HEK293 (cell line): ENCODE results near the gene MLN.

Experiments used
- CTCF ChIA-PET: fragments of 350-600 bp; formaldehyde crosslinking; extraction: SDS; loops from one replicate; lab custom pipeline; 2021; ENCODE audit warnings: antibody characterized with exemption; lab: Yijun Ruan, JAX
- POLR2A ChIA-PET: fragments of 300-600 bp; formaldehyde crosslinking; extraction: SDS; loops from one replicate; lab custom pipeline; 2020; ENCODE audit warnings: antibody characterized with exemption, inconsistent platforms; lab: Yijun Ruan, JAX
- H3K27ac ChIP-seq: fragments of 200-500 bp; sonication (Bioruptor generic); 2 replicates; pipeline ENCODE4 v1.5.1; 2014; ENCODE audit warnings: low read depth, low read length, control low read depth, inconsistent platforms; ENCODE audit errors: extremely low read depth
- H3K36me3 ChIP-seq, 2 experiments: fragments of 200-500 bp in 1 of 2; sonication (Bioruptor generic) in 1 of 2; 1 replicate in 1 of 2; 2 replicates in 1 of 2; pipeline ENCODE4 v1.5.1; 2014 to 2017; ENCODE audit warnings: inconsistent platforms in 2 of 2, low read length in 2 of 2; ENCODE audit not compliant: control insufficient read depth in 2 of 2, insufficient read depth in 1 of 2
- H3K4me1 ChIP-seq: fragments of 200-500 bp; sonication (Bioruptor generic); 2 replicates; pipeline ENCODE4 v1.5.1; 2014; ENCODE audit warnings: mild to moderate bottlenecking, low read length, inconsistent platforms; ENCODE audit not compliant: control insufficient read depth, insufficient read depth
- H3K4me3 ChIP-seq: 2 replicates; pipeline ENCODE4 v1.5.1; 2011; ENCODE audit warnings: low read depth, mild to moderate bottlenecking, control low read depth, low read length, moderate library complexity
- H3K9me3 ChIP-seq: fragments of 200-500 bp; sonication (Bioruptor generic); 2 replicates; pipeline ENCODE4 v1.5.1; 2014; ENCODE audit warnings: low read depth, low read length, inconsistent platforms; ENCODE audit not compliant: control insufficient read depth, insufficient read depth
- GLI2 ChIP-seq: fragments of 450-650 bp; formaldehyde crosslinking; IDR thresholded peaks from 2 replicates; pipeline ENCODE4; 2017; ENCODE audit warnings: missing biosample characterization, missing genetic modification characterization, low read depth, borderline replicate concordance
- REST ChIP-seq: fragments of 450-650 bp; formaldehyde crosslinking; IDR thresholded peaks from 2 replicates; pipeline ENCODE4 v1.5.1; 2016; ENCODE audit warnings: missing biosample characterization, missing genetic modification characterization
- ZBTB10 ChIP-seq: fragments of 450-650 bp; formaldehyde crosslinking; IDR thresholded peaks from 2 replicates; pipeline ENCODE4 v1.5.1; 2016; ENCODE audit warnings: missing biosample characterization, missing genetic modification characterization
- ZBTB20 ChIP-seq: fragments of 450-650 bp; formaldehyde crosslinking; IDR thresholded peaks from 2 replicates; pipeline ENCODE4 v1.5.1; 2016; ENCODE audit warnings: missing biosample characterization, missing genetic modification characterization
- ZIC2 ChIP-seq: fragments of 450-650 bp; formaldehyde crosslinking; IDR thresholded peaks from 2 replicates; pipeline ENCODE4 v1.5.1; 2016; ENCODE audit warnings: missing biosample characterization, missing genetic modification characterization
- ZNF23 ChIP-seq: fragments of 450-650 bp; formaldehyde crosslinking; IDR thresholded peaks from 2 replicates; pipeline ENCODE4 v1.5.1; 2016; ENCODE audit warnings: missing biosample characterization, missing genetic modification characterization, borderline replicate concordance
- ZNF488 ChIP-seq: fragments of 450-650 bp; formaldehyde crosslinking; IDR thresholded peaks from 2 replicates; pipeline ENCODE4 v1.5.1; 2016; ENCODE audit warnings: missing biosample characterization, missing genetic modification characterization
- ZNF561 ChIP-seq: fragments of 450-650 bp; IDR thresholded peaks from 2 replicates; pipeline ENCODE4 v1.5.1; 2018; ENCODE audit warnings: missing biosample characterization, missing genetic modification characterization, borderline replicate concordance
- ZNF621 ChIP-seq: fragments of 450-650 bp; formaldehyde crosslinking; IDR thresholded peaks from 2 replicates; pipeline ENCODE4 v1.5.1; 2017; ENCODE audit warnings: missing biosample characterization, missing genetic modification characterization
- ZNF768 ChIP-seq: fragments of 450-650 bp; formaldehyde crosslinking; IDR thresholded peaks from 2 replicates; pipeline ENCODE4 v1.5.1; 2018; ENCODE audit warnings: missing biosample characterization, mild to moderate bottlenecking, missing genetic modification characterization
- ZSCAN23 ChIP-seq: fragments of 450-650 bp; formaldehyde crosslinking; IDR thresholded peaks from 2 replicates; pipeline ENCODE4 v1.5.1; 2016; ENCODE audit warnings: missing biosample characterization, missing genetic modification characterization

The MLN gene

GRCh38 chr6:33848484-33848883 lies 44.7 kb upstream of the MLN start:
- H3K9me3 ChIP-seq = no peaks in the 10 kb centered on the region
- no peaks in the 10 kb centered on the region for H3K4me1 ChIP-seq
- TF ChIP-seq ZNF561 (tag by site-specific recombination) = no peak
- TF ChIP-seq ZIC2 (tag by site-specific recombination) = peak; percentile 80
- POLR2A ChIA-PET = no interaction called here
- H3K36me3 ChIP-seq = no peaks in the 10 kb centered on the region
- CTCF ChIA-PET = interaction anchor here (1.6 kb wide), 1 partner anchor 148 kb away, joined by 3 read pairs; no protein-coding TSS in a partner anchor
- H3K4me3 ChIP-seq = no peak overlapping the region
- no peak overlapping the region for H3K27ac ChIP-seq

- CTCF ChIA-PET = interaction anchor here (1.6 kb wide), 1 partner anchor 148 kb away, joined by 3 read pairs; no protein-coding TSS in a partner anchor
- H3K36me3 ChIP-seq = no peaks in the 10 kb centered on the region
- POLR2A ChIA-PET = interaction anchor here (0.6 to 1.2 kb wide), 2 partner anchors 21 to 108 kb away, joined by 3 to 4 read pairs; no protein-coding TSS in a partner anchor
- TF ChIP-seq ZNF488 (tag by site-specific recombination) (no peak), ZNF768 (peak; percentile 86)
- H3K4me1 ChIP-seq = no peaks in the 10 kb centered on the region
- no peak overlapping the region for H3K27ac ChIP-seq
- H3K9me3 ChIP-seq = no peaks in the 10 kb centered on the region
- no peak overlapping the region for H3K4me3 ChIP-seq
These were observed 44.1 kb upstream of the MLN start for GRCh38 chr6:33847867-33848266.

- no peak overlapping the region for H3K27ac ChIP-seq
- H3K4me1 ChIP-seq = no peaks in the 10 kb centered on the region
- no peak overlapping the region for H3K4me3 ChIP-seq
- POLR2A ChIA-PET = interaction anchor here (1.2 kb wide), 1 partner anchor 22 kb away, joined by 4 read pairs; no protein-coding TSS in a partner anchor
- H3K36me3 ChIP-seq = no peaks in the 10 kb centered on the region
- no peak for TF ChIP-seq ZSCAN23 (tag by site-specific recombination)
- no peak for TF ChIP-seq ZBTB10 (tag by site-specific recombination)
- no peak for TF ChIP-seq REST (tag by site-specific recombination)
- peak; percentile 54 for TF ChIP-seq ZBTB20
- TF ChIP-seq GLI2 (tag by site-specific recombination) = no peak
- no peak for TF ChIP-seq ZNF621 (tag by site-specific recombination)
- no peak for TF ChIP-seq ZNF23
- no peak for TF ChIP-seq ZNF488 (tag by site-specific recombination)
- TF ChIP-seq, all 188 proteins: peak for 1
- CTCF ChIA-PET = no interaction called here
- H3K9me3 ChIP-seq = no peaks in the 10 kb centered on the region
These were observed 43.3 kb upstream of the MLN start for GRCh38 chr6:33847078-33847477.
